ENCODE results near the gene ATMIN. TPM values are rescaled to one million over a fixed set of nuclear protein-coding genes. Genes with fewer than 3 reads are reported as not detected.

The ATMIN gene
- total and polyA plus RNA-seq, 2 of the 13 experiments (the other 11 are each of a cell fraction or from before 2014, with no cell fraction given): 34.6 to 60.4 TPM

DNA sequence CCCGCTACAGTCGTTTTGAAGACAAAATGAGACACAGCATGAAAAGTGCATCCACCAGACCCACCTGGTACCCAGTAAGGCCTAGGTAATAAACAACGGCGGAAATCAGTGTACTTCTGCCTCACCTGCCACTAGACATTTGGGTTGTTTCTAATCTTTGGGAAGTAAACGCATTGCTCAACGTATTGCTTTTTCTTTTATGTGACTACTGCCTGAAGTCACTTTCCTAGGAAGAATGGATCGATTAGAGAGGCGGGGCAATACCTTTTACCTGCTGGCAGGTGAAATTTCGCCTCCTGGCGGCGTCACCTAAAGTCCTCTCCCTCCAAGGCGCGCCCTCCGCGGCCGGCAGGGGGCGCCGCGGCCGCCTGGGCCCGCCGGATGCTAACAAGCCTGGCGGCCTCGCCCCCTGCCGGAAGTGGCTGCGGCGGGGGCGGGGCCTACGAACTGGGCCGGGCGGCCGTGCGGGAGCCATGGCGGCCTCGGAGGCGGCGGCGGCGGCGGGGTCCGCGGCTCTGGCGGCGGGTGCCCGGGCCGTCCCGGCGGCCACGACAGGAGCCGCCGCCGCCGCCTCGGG lies at the start of gene ATMIN (continued):
- TF ChIP-seq, protein P1, sequence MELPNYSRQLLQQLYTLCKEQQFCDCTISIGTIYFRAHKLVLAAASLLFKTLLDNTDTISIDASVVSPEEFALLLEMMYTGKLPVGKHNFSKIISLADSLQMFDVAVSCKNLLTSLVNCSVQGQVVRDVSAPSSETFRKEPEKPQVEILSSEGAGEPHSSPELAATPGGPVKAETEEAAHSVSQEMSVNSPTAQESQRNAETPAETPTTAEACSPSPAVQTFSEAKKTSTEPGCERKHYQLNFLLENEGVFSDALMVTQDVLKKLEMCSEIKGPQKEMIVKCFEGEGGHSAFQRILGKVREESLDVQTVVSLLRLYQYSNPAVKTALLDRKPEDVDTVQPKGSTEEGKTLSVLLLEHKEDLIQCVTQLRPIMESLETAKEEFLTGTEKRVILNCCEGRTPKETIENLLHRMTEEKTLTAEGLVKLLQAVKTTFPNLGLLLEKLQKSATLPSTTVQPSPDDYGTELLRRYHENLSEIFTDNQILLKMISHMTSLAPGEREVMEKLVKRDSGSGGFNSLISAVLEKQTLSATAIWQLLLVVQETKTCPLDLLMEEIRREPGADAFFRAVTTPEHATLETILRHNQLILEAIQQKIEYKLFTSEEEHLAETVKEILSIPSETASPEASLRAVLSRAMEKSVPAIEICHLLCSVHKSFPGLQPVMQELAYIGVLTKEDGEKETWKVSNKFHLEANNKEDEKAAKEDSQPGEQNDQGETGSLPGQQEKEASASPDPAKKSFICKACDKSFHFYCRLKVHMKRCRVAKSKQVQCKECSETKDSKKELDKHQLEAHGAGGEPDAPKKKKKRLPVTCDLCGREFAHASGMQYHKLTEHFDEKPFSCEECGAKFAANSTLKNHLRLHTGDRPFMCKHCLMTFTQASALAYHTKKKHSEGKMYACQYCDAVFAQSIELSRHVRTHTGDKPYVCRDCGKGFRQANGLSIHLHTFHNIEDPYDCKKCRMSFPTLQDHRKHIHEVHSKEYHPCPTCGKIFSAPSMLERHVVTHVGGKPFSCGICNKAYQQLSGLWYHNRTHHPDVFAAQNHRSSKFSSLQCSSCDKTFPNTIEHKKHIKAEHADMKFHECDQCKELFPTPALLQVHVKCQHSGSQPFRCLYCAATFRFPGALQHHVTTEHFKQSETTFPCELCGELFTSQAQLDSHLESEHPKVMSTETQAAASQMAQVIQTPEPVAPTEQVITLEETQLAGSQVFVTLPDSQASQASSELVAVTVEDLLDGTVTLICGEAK (IDR thresholded peaks at IDR 0.05): no peak
- TF ChIP-seq, protein P1 (CRISPR knock-in tag; IDR thresholded peaks at IDR 0.05): no peak
- TF ChIP-seq CHD4 (IDR thresholded peaks at IDR 0.05; ENCODE audit: borderline replicate concordance, low read length) (0 out of 2 replicates have a peak, but pooled peaks have one; percentile 67), ZEB1 (IDR thresholded peaks at IDR 0.05; ENCODE audit: insufficient replicate concordance, low read depth) (peak; percentile 100), KDM3A (CRISPR knock-in tag; IDR thresholded peaks at IDR 0.05; ENCODE audit: low read depth) (peak; percentile 64; the same call in 1 of the 2 replicates), ZNF724P (CRISPR knock-in tag; IDR thresholded peaks at IDR 0.05; ENCODE audit: borderline replicate concordance) (0 out of 2 replicates have a peak, but pooled peaks have one; percentile 9), DPF2 (CRISPR knock-in tag; IDR thresholded peaks at IDR 0.05; ENCODE audit: borderline replicate concordance, low read depth) (no peak), ATF1 (CRISPR knock-in tag; IDR thresholded peaks at IDR 0.05) (no peak), ZNF350 (CRISPR knock-in tag; IDR thresholded peaks at IDR 0.05; ENCODE audit: borderline replicate concordance, low read depth) (no peak), ZNF790 (CRISPR knock-in tag; IDR thresholded peaks at IDR 0.05; ENCODE audit: borderline replicate concordance) (no peak), ZNF619 (CRISPR knock-in tag; IDR thresholded peaks at IDR 0.05) (no peak)
- TF ChIP-seq, protein P2, sequence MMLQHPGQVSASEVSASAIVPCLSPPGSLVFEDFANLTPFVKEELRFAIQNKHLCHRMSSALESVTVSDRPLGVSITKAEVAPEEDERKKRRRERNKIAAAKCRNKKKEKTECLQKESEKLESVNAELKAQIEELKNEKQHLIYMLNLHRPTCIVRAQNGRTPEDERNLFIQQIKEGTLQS (CRISPR knock-in tag; IDR thresholded peaks at IDR 0.05): 0 out of 2 replicates have a peak, but pooled peaks have one; percentile 8
- TF ChIP-seq, protein P3, sequence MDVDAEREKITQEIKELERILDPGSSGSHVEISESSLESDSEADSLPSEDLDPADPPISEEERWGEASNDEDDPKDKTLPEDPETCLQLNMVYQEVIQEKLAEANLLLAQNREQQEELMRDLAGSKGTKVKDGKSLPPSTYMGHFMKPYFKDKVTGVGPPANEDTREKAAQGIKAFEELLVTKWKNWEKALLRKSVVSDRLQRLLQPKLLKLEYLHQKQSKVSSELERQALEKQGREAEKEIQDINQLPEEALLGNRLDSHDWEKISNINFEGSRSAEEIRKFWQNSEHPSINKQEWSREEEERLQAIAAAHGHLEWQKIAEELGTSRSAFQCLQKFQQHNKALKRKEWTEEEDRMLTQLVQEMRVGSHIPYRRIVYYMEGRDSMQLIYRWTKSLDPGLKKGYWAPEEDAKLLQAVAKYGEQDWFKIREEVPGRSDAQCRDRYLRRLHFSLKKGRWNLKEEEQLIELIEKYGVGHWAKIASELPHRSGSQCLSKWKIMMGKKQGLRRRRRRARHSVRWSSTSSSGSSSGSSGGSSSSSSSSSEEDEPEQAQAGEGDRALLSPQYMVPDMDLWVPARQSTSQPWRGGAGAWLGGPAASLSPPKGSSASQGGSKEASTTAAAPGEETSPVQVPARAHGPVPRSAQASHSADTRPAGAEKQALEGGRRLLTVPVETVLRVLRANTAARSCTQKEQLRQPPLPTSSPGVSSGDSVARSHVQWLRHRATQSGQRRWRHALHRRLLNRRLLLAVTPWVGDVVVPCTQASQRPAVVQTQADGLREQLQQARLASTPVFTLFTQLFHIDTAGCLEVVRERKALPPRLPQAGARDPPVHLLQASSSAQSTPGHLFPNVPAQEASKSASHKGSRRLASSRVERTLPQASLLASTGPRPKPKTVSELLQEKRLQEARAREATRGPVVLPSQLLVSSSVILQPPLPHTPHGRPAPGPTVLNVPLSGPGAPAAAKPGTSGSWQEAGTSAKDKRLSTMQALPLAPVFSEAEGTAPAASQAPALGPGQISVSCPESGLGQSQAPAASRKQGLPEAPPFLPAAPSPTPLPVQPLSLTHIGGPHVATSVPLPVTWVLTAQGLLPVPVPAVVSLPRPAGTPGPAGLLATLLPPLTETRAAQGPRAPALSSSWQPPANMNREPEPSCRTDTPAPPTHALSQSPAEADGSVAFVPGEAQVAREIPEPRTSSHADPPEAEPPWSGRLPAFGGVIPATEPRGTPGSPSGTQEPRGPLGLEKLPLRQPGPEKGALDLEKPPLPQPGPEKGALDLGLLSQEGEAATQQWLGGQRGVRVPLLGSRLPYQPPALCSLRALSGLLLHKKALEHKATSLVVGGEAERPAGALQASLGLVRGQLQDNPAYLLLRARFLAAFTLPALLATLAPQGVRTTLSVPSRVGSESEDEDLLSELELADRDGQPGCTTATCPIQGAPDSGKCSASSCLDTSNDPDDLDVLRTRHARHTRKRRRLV (CRISPR knock-in tag; IDR thresholded peaks at IDR 0.05): peak; percentile 45; the same call in 1 of the 2 replicates
- TF ChIP-seq, protein P4, sequence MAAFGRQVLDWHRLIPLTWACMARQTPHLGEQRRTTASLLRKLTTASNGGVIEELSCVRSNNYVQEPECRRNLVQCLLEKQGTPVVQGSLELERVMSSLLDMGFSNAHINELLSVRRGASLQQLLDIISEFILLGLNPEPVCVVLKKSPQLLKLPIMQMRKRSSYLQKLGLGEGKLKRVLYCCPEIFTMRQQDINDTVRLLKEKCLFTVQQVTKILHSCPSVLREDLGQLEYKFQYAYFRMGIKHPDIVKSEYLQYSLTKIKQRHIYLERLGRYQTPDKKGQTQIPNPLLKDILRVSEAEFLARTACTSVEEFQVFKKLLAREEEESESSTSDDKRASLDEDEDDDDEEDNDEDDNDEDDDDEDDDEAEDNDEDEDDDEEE (CRISPR knock-in tag; IDR thresholded peaks at IDR 0.05): no peak
